H9 (cell line): ENCODE data around the gene GPR107. TPM values are rescaled to one million over a fixed set of nuclear protein-coding genes. Genes with fewer than 3 reads are reported as not detected.

Experiments used
- DNase-seq: peaks from one replicate; pipeline ENCODE4 v3.0.0-alpha.2; 2017
- H2AFZ ChIP-seq: one replicate; pipeline ENCODE4 v1.6.1; 2013; ENCODE audit warnings: mild to moderate bottlenecking, low read length, control low read depth, moderate library complexity
- H2AK5ac ChIP-seq: 2 replicates; pipeline ENCODE4 v1.6.1; 2013; ENCODE audit warnings: low read length, control low read depth, mixed read lengths; ENCODE audit not compliant: insufficient read length
- H2BK120ac ChIP-seq: one replicate; pipeline ENCODE4 v1.6.1; 2013; ENCODE audit warnings: low read depth, mild to moderate bottlenecking, low read length, control low read depth, inconsistent platforms; ENCODE audit not compliant: poor library complexity, severe bottlenecking
- H2BK12ac ChIP-seq: 2 replicates; pipeline ENCODE4 v1.6.1; 2013; ENCODE audit warnings: low read length, control low read depth, mixed read lengths, low read depth; ENCODE audit not compliant: insufficient read length
- H2BK15ac ChIP-seq: 2 replicates; pipeline ENCODE4 v1.6.1; 2013; ENCODE audit warnings: low read depth, low read length, control low read depth
- H2BK20ac ChIP-seq: one replicate; pipeline ENCODE4 v1.6.1; 2013; ENCODE audit warnings: low read depth, mild to moderate bottlenecking, low read length, control low read depth, inconsistent platforms; ENCODE audit not compliant: poor library complexity, severe bottlenecking
- H2BK5ac ChIP-seq: 2 replicates; pipeline ENCODE4 v1.6.1; 2013; ENCODE audit warnings: low read length, control low read depth, mixed read lengths; ENCODE audit not compliant: insufficient read length
- H3K14ac ChIP-seq: 2 replicates; pipeline ENCODE4 v1.6.1; 2013; ENCODE audit warnings: low read length, control low read depth; ENCODE audit not compliant: insufficient read depth
- H3K18ac ChIP-seq: 2 replicates; pipeline ENCODE4 v1.6.1; 2013; ENCODE audit warnings: low read depth, mild to moderate bottlenecking, mixed read lengths, low read length, control low read depth; ENCODE audit not compliant: insufficient read length
- H3K23ac ChIP-seq: 2 replicates; pipeline ENCODE4 v1.6.1; 2013; ENCODE audit warnings: low read length, control low read depth, mixed read lengths, low read depth; ENCODE audit not compliant: insufficient read length
- H3K23me2 ChIP-seq: 2 replicates; pipeline ENCODE4 v1.6.1; 2013; ENCODE audit warnings: low read depth, mild to moderate bottlenecking, mixed read lengths, low read length, control low read depth; ENCODE audit not compliant: insufficient read length, poor library complexity, severe bottlenecking
- H3K27ac ChIP-seq: 2 replicates; pipeline ENCODE4 v1.5.1; 2013; ENCODE audit warnings: low read length, control low read depth, mixed read lengths, low read depth; ENCODE audit not compliant: insufficient read length
- H3K27me3 ChIP-seq: 2 replicates; pipeline ENCODE4 v1.6.1; 2013; ENCODE audit warnings: low read length, control low read depth, inconsistent platforms; ENCODE audit not compliant: insufficient read depth
- H3K4ac ChIP-seq: 2 replicates; pipeline ENCODE4 v1.6.1; 2013; ENCODE audit warnings: low read depth, mild to moderate bottlenecking, control low read depth, inconsistent platforms, low read length, moderate library complexity
- H3K4me1 ChIP-seq: 2 replicates; pipeline ENCODE4 v1.6.1; 2013; ENCODE audit warnings: low read length, control low read depth, inconsistent platforms; ENCODE audit not compliant: insufficient read depth
- H3K4me2 ChIP-seq: 2 replicates; pipeline ENCODE4 v1.6.1; 2013; ENCODE audit warnings: low read length, control low read depth, mixed read lengths; ENCODE audit not compliant: insufficient read length, insufficient read depth
- H3K56ac ChIP-seq: 2 replicates; pipeline ENCODE4 v1.6.1; 2013; ENCODE audit warnings: low read depth, mild to moderate bottlenecking, mixed read lengths, low read length, control low read depth; ENCODE audit not compliant: insufficient read length
- H3K79me1 ChIP-seq: 2 replicates; pipeline ENCODE4 v1.6.1; 2013; ENCODE audit warnings: low read depth, mild to moderate bottlenecking, moderate library complexity, low read length, control low read depth, inconsistent platforms; ENCODE audit not compliant: insufficient read depth, poor library complexity, severe bottlenecking
- H3K79me2 ChIP-seq: 2 replicates; pipeline ENCODE4 v1.6.1; 2013; ENCODE audit warnings: low read length, control low read depth, inconsistent platforms; ENCODE audit not compliant: insufficient read depth
- H3K9ac ChIP-seq: 2 replicates; pipeline ENCODE4 v1.6.1; 2013; ENCODE audit warnings: low read length, control low read depth, mixed read lengths; ENCODE audit not compliant: insufficient read length; ENCODE audit errors: extremely low read depth
- H3K9me3 ChIP-seq: one replicate; pipeline ENCODE4 v1.6.1; 2013; ENCODE audit warnings: low read depth, low read length, inconsistent platforms; ENCODE audit not compliant: control insufficient read depth
- H3T11ph ChIP-seq: one replicate; pipeline ENCODE4 v1.6.1; 2013; ENCODE audit warnings: mild to moderate bottlenecking, low read length, control low read depth, inconsistent platforms
- H4K20me1 ChIP-seq: one replicate; pipeline ENCODE4 v1.6.1; 2013; ENCODE audit not compliant: control insufficient read depth, insufficient read length, insufficient read depth
- H4K5ac ChIP-seq: 2 replicates; pipeline ENCODE4 v1.6.1; 2013; ENCODE audit warnings: low read depth, mild to moderate bottlenecking, mixed read lengths, low read length, control low read depth; ENCODE audit not compliant: insufficient read length
- H4K8ac ChIP-seq: replicated peaks from 2 replicates; pipeline ENCODE4 v1.6.1; 2013; ENCODE audit warnings: low read length, control low read depth, mixed read lengths, low read depth; ENCODE audit not compliant: insufficient read length
- H4K91ac ChIP-seq: 2 replicates; pipeline ENCODE4 v1.6.1; 2013; ENCODE audit warnings: low read depth, mild to moderate bottlenecking, moderate library complexity, mixed read lengths, low read length, control low read depth; ENCODE audit not compliant: insufficient read length
- H3K27ac Mint-ChIP-seq, 3 experiments: 2 replicates in 2 of 3; 3 replicates in 1 of 3; pipeline ENCODE4 v1.8.0; 2020 to 2021; ENCODE audit warnings: mixed read lengths in 3 of 3, mild to moderate bottlenecking in 1 of 3, moderate library complexity in 1 of 3
- H3K27me3 Mint-ChIP-seq: 2 replicates; pipeline ENCODE4 v1.8.0; 2021; ENCODE audit warnings: low read depth, mild to moderate bottlenecking, moderate library complexity, mixed read lengths
- H3K36me3 Mint-ChIP-seq, 3 experiments: 2 replicates in 2 of 3; 3 replicates in 1 of 3; pipeline ENCODE4 v1.8.0; 2020 to 2021; ENCODE audit warnings: low read depth in 3 of 3, mixed read lengths in 3 of 3; ENCODE audit not compliant: insufficient read depth in 1 of 3
- H3K4me1 Mint-ChIP-seq, 2 experiments: 2 replicates each; pipeline ENCODE4 v1.8.0; 2020; ENCODE audit warnings: mixed read lengths in 2 of 2
- H3K4me3 Mint-ChIP-seq, 2 experiments: 2 replicates in 1 of 2; 3 replicates in 1 of 2; pipeline ENCODE4 v1.8.0; 2020 to 2021; ENCODE audit warnings: mild to moderate bottlenecking in 2 of 2, mixed read lengths in 2 of 2, moderate library complexity in 1 of 2
- H3K9me3 Mint-ChIP-seq, 2 experiments: 2 replicates in 1 of 2; 3 replicates in 1 of 2; pipeline ENCODE4 v1.8.0; 2020; ENCODE audit warnings: mild to moderate bottlenecking in 2 of 2, mixed read lengths in 2 of 2, moderate library complexity in 1 of 2
- CTCF ChIP-seq: fragments of 200-600 bp; sonication (generic); conservative IDR thresholded peaks from 3 replicates; pipeline ENCODE4 v1.8.0; 2021; ENCODE audit warnings: antibody characterized with exemption, mild to moderate bottlenecking
- WGBS: extraction: QIAGEN DNeasy Blood & Tissue Kit; methylation state at CpG from one replicate; pipeline ENCODE4 v1.1.7; 2013; ENCODE audit warnings: missing lambda C conversion rate, low lambda C conversion rate, mixed read lengths; ENCODE audit not compliant: insufficient read length; ENCODE audit errors: extremely low coverage; 5-methylcytosine and 5-hydroxymethylcytosine counted together
- total RNA-seq: library from RNA; stranded (reverse); gene quantifications from 2 replicates; pipeline ENCODE4 v1.2.1, GENCODE V29; 2021

Gene GPR107
- total RNA-seq, 1 experiment from 2014 or later, result 38.0 TPM

GRCh38 chr9:130117376-130117775, 63.7 kb downstream of the GPR107 start:
- Mint-ChIP-seq H3K4me1 (peaks cover 37 to 39% of the 10 kb centered on the region in 2 experiments), H3K9me3 (no peaks in the 10 kb centered on the region), H3K27ac (peak overlapping the region; percentile 63 to 96 (median 84); a peak in 5 of 7 replicates), H3K36me3 (peaks cover 0 to 30% (median 10%) of the 10 kb centered on the region in 3 experiments; a peak in 5 of 7 replicates), H3K4me3 (no peak overlapping the region), H3K27me3 (no peaks in the 10 kb centered on the region)
- Histone ChIP-seq H4K8ac (no peak overlapping the region), H3K79me1 (no peaks in the 10 kb centered on the region), H3K9ac (no peak overlapping the region), H3K79me2 (no peaks in the 10 kb centered on the region), H3K56ac (no peak overlapping the region), H4K91ac (no peak overlapping the region), H3K4ac (no peak overlapping the region), H2AFZ (no peak overlapping the region), H2BK15ac (no peak overlapping the region), H2BK12ac (no peak overlapping the region), H3K23me2 (no peaks in the 10 kb centered on the region), H3K4me2 (no peak overlapping the region), H2BK5ac (no peak overlapping the region), H3T11ph (no peak overlapping the region), H3K4me1 (peaks cover 10% of the 10 kb centered on the region; the same call in 1 of the 2 replicates), H4K20me1 (no peaks in the 10 kb centered on the region), H2BK20ac (no peak overlapping the region), H4K5ac (no peak overlapping the region), H3K9me3 (no peaks in the 10 kb centered on the region), H3K18ac (no peak overlapping the region), H3K27ac (no peak overlapping the region), H3K23ac (no peak overlapping the region), H2BK120ac (no peak overlapping the region), H3K14ac (no peak overlapping the region), H3K27me3 (no peaks in the 10 kb centered on the region), H2AK5ac (no peak overlapping the region)
- no peak for TF ChIP-seq CTCF
- no peak for DNase-seq
- WGBS, result no CpG with 5 or more reads among the region's 9 CpGs
